GM21526 (cell line): ENCODE data around the gene HELZ2.
"Not testable (repeated sequence)": the region's sequence is repeated elsewhere in the genome, so short reads cannot be mapped to it uniquely, and the experiment has no call there.

Source experiments
- ATAC-seq: cut with Tn5 transposase; IDR thresholded peaks from one replicate; pipeline ENCODE4 v1.9.1; 2021; ENCODE audit warnings: moderate library complexity; ENCODE audit not compliant: unreplicated experiment, low FRiP score

Gene HELZ2

DNA sequence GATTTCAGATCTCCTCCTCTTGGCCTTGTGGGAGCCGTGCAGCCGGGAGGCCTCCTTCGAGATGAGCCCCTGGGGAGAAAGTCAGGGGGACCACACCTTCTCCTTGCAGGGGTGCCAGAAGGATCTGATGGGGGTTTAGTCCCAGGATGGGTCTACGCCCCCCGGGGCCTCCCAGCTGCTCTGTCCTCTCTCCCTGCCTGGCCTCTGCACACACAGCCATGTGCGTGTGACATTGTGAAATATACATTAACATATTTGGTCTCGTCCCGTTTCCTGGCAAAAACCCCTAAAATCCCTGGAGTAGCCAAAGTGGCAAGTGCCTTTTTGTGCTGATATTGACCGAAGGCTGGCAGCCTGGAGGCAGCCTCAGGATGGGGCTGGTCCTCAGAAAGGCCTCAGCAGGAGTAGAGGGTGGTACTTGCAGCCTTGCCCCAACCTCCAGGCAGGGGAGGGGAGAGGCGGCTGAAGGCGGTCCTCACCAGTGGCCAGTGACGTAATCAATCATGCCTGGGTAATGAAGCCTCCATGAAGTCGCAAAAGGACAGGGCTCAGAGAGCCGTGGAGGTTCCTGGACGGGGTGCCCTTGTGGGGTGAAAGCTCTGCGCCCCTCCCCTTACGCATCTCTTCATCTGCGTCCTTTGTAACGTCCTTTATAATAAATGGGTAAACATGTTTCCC is 5.1 kb upstream of the HELZ2 start:
- ATAC-seq, result no peak

DNA sequence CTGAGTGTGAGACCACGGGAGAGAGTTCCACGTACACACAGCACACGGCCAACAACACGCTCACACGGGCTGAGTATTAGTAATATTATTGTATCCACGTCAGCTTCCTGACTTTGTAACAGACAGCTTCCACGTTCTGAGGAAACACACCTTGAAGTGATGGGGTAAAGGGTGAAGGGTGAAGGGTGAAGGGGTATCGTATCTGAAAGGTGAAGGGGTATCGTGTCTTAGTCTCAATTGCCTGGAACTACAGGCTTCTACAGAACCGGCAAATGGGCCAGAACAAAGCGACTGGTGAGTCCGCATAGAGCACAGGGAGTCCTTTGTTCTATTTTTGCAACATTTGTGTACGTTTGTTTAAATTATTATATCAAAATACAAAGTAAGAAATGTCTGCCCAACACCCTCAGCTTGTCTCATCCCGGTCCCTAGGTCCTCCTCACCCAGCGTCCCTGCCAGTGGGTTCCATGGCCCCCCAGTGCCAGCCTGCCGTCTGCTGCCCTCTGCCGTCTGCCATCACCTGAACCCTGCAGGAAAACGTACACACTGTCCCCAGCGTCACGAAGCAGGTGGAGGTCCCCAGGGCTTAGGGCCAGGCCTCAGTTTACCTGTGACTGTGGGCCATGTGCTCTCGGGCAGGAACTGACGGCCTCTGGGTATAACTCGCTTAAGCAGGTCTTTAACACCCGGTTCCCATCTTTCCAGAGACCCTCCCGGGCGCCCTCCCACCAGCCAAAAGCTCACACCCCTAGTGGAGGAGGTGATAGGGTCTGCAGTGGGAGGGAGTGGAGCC is 4.4 kb upstream of the HELZ2 start:
- no peak for ATAC-seq

DNA sequence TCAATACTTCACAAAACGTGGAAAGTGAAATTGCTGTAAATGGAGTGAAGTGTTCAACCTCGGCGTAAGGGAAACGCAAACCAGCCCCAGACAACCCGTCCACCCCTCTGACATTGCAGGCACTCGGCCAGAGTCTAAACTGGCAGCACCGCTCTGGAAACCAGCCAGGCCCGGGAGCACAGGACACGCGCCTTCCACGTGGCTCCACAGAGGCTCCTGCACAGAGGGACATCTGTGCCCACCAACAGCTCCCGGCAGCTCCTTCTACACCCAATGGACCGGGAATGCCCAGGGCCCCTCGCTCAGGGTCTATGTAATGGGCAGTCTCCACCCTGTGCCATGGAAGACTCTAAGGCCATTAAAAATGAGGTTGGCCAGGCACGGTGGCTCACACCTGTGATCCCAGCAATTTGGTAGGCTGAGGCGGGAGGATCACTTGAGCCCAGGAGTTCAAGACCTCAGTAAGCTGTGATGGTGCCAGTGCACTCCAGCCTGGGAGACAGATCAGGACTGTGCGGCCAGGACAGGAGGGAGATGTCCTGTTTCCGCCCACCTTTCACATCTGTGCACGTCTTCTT is 3.4 kb upstream of the HELZ2 start:
- no peak for ATAC-seq

DNA sequence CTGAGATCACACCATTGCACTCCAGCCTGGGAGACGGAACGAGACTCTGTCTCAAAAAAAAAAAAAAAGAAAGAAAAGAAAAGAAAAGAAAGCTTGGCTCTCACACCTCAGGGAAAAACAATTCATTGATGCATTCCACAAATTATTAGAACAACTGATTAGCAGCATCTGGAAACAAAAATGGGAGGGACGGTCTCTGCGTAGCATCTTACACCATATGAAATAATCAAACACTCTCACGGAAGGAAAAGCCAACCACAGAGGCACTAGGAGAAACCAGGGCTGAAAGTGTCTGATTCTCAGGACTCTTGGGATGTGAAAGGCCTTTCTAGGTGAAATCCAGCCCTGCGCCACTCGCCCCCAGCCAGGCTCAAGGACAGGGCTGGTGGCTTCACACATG is 2.3 kb upstream of the HELZ2 start:
- ATAC-seq, result no peak

DNA sequence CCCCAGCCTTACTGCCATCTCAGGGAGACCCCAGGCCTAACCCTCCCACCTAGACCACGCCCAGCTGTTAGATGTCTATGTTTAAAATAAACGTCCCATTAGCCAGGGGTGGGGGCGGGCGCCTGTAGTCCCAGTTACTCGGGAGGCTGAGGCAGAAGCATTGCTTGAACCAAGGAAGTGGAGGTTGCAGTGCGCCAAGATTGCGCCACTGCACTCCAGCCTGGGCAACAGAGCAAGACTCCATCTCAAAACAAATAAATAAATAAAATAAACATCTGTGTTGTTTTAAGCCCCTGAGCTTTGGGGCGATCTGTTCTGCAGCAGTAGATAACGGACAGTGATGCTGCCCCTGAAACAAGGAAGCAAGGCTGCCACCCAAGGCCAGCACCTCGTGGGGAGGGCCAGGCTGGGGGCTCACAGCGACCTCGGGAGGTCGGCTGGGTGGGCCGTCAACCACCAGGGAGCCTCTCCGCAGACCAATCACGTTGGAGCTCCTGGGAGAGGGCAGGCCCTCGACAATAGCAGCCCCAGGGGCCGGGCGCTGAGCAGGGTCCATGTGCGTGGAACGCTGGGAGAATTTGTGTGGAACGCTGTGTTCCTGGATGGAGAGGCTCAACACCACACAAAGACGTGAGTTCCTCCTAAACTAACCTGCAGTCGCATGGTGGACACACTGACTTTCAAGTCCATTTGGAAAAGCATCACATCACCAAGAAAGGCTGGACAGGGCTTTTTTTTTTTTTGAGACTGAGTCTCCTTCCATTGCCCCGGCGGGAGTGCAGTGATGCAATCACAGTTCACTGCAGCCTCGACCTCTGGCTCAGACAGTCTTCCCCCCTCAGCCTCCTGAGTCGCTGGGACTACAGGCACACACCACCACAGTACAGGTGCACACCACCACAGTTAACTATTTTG is 1.0 kb upstream of the HELZ2 start:
- no peak for ATAC-seq

DNA sequence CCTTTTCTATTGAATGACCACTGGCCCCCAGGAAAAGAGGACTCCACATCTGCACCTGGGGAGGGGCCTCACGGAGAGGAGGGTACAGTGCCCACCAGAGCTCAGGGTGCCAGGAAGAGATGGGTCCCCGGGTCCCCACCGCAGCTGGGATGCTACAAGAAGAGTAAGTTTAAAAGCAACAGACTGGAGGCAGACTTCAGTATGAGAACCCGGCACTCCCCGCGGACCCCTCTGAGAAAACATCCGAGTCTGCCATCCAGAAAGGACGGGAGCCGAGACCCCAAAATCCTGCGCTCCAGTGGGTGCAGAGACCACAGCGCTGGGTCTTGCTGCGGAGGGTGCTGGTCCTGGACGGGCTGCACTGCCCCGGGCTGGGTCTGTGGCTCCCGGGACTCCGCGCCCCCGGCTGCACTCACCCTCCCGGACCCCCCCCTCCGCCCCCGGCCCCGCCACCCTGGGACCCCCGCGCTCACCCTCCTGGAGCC is 350 bp downstream of the HELZ2 start:
- no peak for ATAC-seq

DNA sequence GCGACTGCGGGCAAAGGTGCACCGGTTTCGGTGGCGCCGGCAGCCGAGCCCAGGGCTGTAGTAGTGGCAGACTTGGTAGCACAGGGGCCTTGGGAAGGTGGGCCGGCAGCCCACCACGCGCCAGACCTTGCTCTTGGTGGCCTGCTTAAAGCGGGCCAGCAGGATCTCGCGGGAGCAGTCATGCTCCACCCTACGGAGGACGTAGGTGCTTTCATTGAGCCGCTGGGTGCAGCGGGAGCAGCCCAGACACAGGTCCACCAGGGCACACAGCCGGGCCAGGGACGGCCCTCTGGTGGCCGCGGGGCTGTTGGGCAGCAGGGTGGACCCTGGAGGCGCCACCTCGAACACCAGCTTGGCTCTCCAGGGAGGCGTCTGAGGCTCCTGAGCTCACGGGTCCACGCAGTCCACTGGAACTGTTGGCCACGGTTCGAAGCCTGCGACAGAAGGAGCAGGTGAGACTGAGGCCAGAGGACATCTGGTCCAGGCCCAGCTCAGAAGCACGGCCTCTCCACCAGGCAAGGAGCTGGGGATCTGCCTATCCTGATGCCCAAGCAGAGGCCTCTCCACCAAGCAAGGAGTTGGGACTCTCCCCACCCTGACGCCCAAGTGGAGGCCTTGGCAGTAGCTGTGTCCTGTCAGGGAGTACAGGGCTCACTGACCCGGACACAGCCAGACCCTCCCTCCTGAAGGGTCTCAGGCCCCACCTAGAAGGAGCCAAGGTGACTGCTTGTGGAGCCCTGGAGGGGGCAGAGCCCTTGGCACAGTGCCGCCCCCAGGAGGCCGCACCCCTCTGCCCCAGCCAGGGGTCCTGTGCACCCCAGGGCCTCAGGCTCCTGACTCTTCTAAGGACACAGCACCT is 1.0 kb downstream of the HELZ2 start:
- ATAC-seq, result no peak

DNA sequence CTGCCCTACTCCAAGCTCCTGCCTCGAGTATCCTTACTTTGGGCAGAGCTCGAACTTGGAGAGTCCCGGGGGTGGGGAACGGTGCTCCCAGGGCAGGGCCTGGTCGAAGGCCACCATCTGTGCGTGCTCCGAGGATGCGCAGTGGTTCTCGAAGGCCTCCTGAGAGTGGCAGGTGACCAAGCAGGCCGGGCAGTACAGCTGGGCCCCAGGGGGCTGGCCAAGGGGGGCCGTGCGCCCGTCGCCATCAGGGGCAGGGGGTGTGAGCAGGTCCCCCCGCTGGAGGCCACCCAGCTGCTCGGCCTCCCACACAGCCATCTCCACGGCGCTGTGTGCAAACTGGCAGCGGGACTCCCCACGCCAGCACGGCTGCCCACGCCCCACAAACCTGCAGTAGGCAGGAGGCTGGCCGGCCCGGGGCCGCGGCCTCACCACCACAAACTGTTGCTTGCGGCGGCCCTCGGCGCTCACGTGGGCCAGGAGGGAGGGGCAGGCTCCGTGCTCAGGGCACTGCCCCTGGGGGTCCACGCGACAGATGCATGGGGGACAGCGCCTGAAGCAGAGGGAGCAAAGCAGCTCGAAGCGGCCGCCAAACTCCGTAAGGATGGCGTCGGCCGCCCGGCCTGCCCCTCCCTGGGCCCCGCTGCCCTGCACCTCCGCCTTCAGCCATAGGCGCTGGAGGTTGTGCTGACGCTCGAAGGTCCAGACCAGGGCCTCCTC is 1.8 kb downstream of the HELZ2 start:
- no peak for ATAC-seq

DNA sequence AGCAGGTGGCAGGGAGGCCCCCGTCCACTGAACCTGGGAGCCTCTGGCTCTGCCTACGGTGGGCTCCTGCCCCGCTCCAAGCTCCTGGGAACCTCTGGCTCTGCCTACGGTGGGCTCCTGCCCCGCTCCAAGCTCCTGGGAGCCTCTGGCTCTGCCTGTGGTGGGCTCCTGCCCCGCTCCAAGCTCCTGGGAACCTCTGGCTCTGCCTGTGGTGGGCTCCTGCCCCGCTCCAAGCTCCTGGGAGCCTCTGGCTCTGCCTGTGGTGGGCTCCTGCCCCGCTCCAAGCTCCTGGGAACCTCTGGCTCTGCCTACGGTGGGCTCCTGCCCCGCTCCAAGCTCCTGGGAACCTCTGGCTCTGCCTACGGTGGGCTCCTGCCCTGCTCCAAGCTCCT is 3.0 kb downstream of the HELZ2 start:
- ATAC-seq, result not testable (repeated sequence)

DNA sequence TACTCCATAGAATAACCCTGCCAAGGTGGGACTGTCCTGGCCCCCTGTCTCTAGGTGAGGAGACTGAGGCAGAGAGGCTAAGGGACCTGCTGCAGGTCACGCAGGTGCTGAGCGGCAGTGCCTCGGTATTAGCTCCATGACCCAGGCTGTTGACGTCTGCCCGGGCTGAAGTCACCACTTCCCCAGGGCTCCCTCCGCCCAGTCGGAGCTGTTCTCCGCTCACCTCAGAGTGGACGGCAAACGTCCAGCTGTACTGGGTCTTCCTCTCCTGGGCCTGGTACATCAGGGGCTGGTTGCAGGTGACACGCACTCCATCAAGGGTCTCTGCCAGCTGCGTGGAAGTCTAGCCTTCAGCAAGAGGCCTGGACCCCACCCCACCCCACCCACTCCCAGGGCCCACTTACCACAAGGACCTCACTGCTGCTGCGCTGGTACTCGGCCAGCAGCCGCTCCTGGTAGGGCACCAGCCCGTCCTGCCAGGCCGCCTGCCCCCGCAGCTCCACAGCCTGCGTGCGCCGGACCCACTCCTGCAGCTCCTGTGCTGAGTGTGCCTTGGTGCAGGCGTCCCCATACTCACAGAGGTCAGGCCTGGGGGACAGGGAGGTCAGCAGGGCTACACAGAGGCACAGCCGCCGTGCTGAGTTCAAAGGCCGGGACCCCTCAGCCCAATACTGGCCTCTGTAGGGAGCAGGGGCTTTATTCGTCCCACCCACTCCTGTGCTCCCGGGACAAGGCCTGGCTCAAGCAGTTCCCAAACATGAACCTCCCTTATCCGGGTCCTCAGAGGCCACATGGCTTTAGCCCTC is 3.6 kb downstream of the HELZ2 start:
- ATAC-seq, result no peak

DNA sequence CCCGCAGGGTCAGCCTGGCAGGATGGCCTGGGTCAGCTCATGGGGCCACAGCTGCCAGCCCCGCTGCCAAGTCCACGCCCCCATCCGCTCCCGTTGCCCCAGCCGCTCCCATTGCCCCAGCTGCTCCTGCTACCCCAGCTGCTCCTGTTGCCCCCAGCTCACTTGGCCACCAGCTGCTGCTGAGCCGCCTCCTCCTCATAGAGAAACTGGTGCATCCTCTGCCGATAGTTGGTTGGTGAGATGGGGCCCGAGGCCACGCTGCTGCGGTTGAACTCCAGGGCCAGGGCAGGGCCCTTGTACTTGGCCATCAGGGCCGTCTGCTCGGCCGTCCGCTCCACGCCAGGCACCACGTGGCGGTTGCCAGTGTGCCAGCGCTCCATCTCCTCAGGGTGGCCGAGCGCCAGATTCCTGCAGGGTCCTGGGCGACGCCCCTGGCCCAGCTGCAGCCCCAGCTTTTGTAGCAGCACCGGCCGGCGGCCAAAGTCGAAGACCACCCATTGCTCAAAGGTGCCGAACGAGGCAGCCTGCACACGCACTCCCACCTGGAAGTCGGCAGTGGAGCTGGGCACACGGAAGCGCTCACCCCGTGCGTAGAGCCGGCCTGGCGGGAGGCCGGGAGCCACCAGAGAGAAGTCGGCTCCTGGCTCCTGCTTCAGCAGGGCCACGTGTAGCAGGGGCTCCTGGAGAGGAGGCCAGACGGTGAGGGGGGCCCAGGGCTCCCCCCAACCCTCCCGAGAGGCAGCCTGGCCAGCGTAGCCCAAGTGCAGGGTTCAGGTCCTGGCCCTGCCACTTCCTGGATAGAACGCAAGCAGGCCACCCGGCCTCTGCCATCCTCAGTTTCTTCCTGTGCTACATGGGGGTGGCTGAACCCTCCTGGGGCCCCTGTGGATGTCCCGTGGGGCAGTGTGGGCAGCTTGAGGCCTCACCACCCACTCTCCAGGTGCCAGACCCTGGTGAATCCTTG is 4.8 kb downstream of the HELZ2 start:
- no peak for ATAC-seq

DNA sequence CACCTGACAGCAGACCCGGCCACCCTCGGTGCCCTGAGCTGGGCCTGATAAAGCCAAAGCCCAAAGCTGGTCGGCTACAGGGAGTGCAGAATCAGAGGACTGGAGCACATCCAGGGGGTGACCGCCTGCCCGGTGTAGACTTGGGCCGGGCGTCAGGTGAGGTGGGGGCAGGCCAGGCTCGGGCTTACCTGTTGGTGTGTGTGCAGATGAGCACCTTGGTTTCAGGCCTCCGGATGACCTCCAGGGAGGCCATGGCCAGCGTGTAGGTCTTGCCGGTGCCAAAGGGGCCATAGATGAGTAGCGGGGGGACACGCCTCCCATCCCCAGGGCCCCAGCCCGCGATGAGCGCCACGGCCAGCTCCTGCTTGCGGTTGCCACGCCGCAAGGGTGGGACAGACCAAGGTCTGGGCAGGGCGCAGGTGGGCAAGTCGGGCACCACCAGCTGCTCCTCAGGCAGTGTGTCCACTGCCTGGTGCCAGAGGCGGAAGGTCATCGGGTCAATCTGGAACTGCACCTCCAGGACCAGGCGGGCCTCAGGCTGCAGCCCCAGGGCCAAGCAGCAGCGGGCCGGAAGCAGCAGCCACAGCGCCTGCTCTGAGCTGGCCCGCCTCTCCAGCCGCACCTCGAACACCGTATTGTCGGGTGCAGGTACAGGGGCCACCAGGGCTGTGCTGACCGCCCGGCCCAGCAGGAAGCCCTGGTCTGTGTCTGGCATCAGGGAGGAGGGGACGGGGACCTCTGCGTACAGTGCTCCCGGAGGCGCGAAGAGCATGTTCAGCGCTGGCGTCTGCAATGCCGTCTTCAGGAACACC is 5.7 kb downstream of the HELZ2 start:
- ATAC-seq, result no peak

DNA sequence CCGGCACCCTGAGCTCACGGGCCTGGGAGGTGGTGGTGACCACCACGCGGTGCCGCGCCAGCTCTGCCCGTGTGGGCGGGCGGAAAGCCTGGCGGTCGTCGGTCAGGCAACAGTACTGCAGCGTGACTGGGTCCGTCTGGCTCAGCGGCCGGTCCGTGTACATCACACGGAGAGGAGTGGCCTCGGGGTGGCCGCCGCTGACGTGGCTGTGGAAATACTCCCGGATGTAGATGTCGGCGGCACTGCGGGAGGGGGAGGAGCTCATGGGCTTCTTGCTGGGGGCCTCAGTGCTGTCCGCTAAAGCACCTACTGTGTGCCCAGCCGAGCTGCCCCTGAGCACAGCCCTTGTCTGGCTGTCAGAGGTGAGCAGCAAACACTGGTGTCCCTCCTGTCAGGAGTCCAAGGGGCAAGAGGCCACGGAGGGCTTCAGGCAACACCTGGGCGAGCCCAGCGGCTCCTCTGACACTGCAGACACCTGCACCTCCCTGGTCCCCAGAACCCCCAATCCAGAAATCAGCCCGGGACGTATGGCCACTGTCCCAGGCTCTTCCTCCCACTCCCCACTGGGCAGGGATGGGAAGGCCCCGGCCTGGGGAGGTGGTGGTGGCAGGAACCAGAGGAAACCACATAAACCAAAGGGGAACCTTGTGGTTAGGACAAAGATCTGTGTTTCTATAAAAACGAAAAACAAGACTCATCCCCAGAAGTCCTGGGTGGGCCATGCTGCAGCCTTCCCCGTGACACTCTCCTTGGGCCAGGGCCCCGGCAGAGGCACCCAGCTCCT is 6.5 kb downstream of the HELZ2 start:
- ATAC-seq, result no peak

DNA sequence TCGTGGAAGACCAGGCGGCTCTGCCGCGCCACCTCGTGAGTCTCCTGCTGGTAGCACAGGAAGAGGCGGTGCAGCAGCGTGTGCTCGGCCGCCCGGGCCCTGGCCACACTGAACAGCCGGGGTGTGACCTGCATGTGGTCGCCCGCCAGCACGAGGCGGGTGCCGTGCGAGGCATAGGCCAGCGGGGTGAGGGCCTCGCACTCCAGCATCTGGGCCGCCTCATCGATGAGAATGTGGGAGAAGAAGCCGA is 7.0 kb downstream of the HELZ2 start:
- no peak for ATAC-seq

DNA sequence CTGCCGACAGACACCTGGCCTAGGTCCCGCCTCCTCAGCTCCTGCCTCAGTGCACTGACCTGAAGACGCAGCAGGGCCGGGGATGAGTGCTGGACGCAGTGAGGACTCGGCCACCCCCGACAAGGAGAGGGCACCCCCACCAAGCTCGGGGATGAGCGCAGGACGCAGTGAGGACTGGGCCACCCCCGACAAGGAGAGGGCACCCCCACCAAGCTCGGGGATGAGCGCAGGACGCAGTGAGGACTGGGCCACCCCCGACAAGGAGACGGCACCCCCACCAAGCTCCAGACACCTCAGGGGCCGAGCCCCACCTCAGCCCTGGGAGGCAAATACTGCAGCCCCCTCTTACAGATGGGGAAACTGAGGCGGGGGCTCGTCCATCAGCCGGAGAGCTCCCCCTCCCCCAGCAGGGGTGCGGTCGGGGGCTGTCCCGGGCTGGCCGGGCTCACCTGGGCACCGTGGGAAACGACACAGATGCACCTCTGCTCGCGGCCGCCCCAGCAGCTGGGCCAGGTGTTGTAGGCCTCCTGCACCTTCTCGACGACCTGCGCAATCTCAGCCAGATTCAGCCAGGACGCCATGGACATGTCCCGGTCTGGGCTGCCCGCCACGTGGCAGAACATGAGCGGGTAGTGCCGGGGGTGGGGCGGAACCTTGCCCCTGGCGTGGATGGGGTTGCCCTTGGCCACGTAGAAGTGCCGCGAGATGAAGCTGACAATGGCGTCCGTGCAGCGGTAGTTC is 7.5 kb downstream of the HELZ2 start:
- no peak for ATAC-seq
